ENCODE measurements around the gene BEND3.
"Not testable (repeated sequence)": the region's sequence is repeated elsewhere in the genome, so short reads cannot be mapped to it uniquely, and the experiment has no call there.

The BEND3 gene

GRCh38 chr6:107120404-107120803, 5.1 kb upstream of the BEND3 start:
- DNase-seq: no peak

GRCh38 chr6:107118976-107119375, 3.7 kb upstream of the BEND3 start:
- no peak for DNase-seq

GRCh38 chr6:107118540-107118939, 3.2 kb upstream of the BEND3 start:
- not testable (repeated sequence) for DNase-seq

GRCh38 chr6:107116931-107117330, 1.6 kb upstream of the BEND3 start:
- DNase-seq: no peak

GRCh38 chr6:107116328-107116892, 1.1 kb upstream of the BEND3 start:
- DNase-seq: peak; percentile 36

- DNase-seq: peak; percentile 62
Measured at GRCh38 chr6:107115695-107116327, 496 bp upstream of the BEND3 start.

- peak; percentile 51 for DNase-seq
Measured at GRCh38 chr6:107114213-107114925, 946 bp downstream of the BEND3 start.

GRCh38 chr6:107110200-107110599, 5.1 kb downstream of the BEND3 start:
- no peak for DNase-seq

GRCh38 chr6:107108201-107108890, 7.0 kb downstream of the BEND3 start:
- DNase-seq: no peak

GRCh38 chr6:107107791-107108190, 7.5 kb downstream of the BEND3 start:
- DNase-seq: no peak

GRCh38 chr6:107106165-107106564, 9.2 kb downstream of the BEND3 start:
- DNase-seq: no peak

GRCh38 chr6:107105511-107106116, 9.7 kb downstream of the BEND3 start:
- no peak for DNase-seq

- no peak for DNase-seq
Measured at GRCh38 chr6:107103082-107103481, 12.2 kb downstream of the BEND3 start.

- DNase-seq: peak; percentile 21
Measured at GRCh38 chr6:107102414-107102805, 12.9 kb downstream of the BEND3 start.

- peak; percentile 38 for DNase-seq
Measured at GRCh38 chr6:107101686-107102413, 13.5 kb downstream of the BEND3 start.

GRCh38 chr6:107101211-107101610, 14.1 kb downstream of the BEND3 start:
- no peak for DNase-seq

- DNase-seq: no peak
Measured at GRCh38 chr6:107098436-107099307, 16.6 kb downstream of the BEND3 start.

GRCh38 chr6:107084459-107084858, 30.9 kb downstream of the BEND3 start:
- not testable (repeated sequence) for DNase-seq

- DNase-seq: no peak
Measured at GRCh38 chr6:107083921-107084320, 31.4 kb downstream of the BEND3 start.

- DNase-seq: no peak
Measured at GRCh38 chr6:107083047-107083768, 32.1 kb downstream of the BEND3 start.

- DNase-seq: no peak
Measured at GRCh38 chr6:107082045-107082444, 33.3 kb downstream of the BEND3 start.

All from NCI-H1694 treated with DMSO at 0.1 percent for 48 hours (cell line).